H9 (cell line): ENCODE results near the gene BAIAP2. TPM values are rescaled to one million over a fixed set of nuclear protein-coding genes. Genes with fewer than 3 reads are reported as not detected.

Experiments used
- DNase-seq: peaks from one replicate; pipeline ENCODE4 v3.0.0-alpha.2; 2017
- H2AFZ ChIP-seq: one replicate; pipeline ENCODE4 v1.6.1; 2013; ENCODE audit warnings: mild to moderate bottlenecking, low read length, control low read depth, moderate library complexity
- H2AK5ac ChIP-seq: 2 replicates; pipeline ENCODE4 v1.6.1; 2013; ENCODE audit warnings: low read length, control low read depth, mixed read lengths; ENCODE audit not compliant: insufficient read length
- H2BK120ac ChIP-seq: one replicate; pipeline ENCODE4 v1.6.1; 2013; ENCODE audit warnings: low read depth, mild to moderate bottlenecking, low read length, control low read depth, inconsistent platforms; ENCODE audit not compliant: poor library complexity, severe bottlenecking
- H2BK12ac ChIP-seq: 2 replicates; pipeline ENCODE4 v1.6.1; 2013; ENCODE audit warnings: low read length, control low read depth, mixed read lengths, low read depth; ENCODE audit not compliant: insufficient read length
- H2BK15ac ChIP-seq: 2 replicates; pipeline ENCODE4 v1.6.1; 2013; ENCODE audit warnings: low read depth, low read length, control low read depth
- H2BK20ac ChIP-seq: one replicate; pipeline ENCODE4 v1.6.1; 2013; ENCODE audit warnings: low read depth, mild to moderate bottlenecking, low read length, control low read depth, inconsistent platforms; ENCODE audit not compliant: poor library complexity, severe bottlenecking
- H2BK5ac ChIP-seq: 2 replicates; pipeline ENCODE4 v1.6.1; 2013; ENCODE audit warnings: low read length, control low read depth, mixed read lengths; ENCODE audit not compliant: insufficient read length
- H3K14ac ChIP-seq: 2 replicates; pipeline ENCODE4 v1.6.1; 2013; ENCODE audit warnings: low read length, control low read depth; ENCODE audit not compliant: insufficient read depth
- H3K18ac ChIP-seq: 2 replicates; pipeline ENCODE4 v1.6.1; 2013; ENCODE audit warnings: low read depth, mild to moderate bottlenecking, mixed read lengths, low read length, control low read depth; ENCODE audit not compliant: insufficient read length
- H3K23ac ChIP-seq: 2 replicates; pipeline ENCODE4 v1.6.1; 2013; ENCODE audit warnings: low read length, control low read depth, mixed read lengths, low read depth; ENCODE audit not compliant: insufficient read length
- H3K23me2 ChIP-seq: 2 replicates; pipeline ENCODE4 v1.6.1; 2013; ENCODE audit warnings: low read depth, mild to moderate bottlenecking, mixed read lengths, low read length, control low read depth; ENCODE audit not compliant: insufficient read length, poor library complexity, severe bottlenecking
- H3K27ac ChIP-seq: 2 replicates; pipeline ENCODE4 v1.5.1; 2013; ENCODE audit warnings: low read length, control low read depth, mixed read lengths, low read depth; ENCODE audit not compliant: insufficient read length
- H3K27me3 ChIP-seq: 2 replicates; pipeline ENCODE4 v1.6.1; 2013; ENCODE audit warnings: low read length, control low read depth, inconsistent platforms; ENCODE audit not compliant: insufficient read depth
- H3K4ac ChIP-seq: 2 replicates; pipeline ENCODE4 v1.6.1; 2013; ENCODE audit warnings: low read depth, mild to moderate bottlenecking, control low read depth, inconsistent platforms, low read length, moderate library complexity
- H3K4me1 ChIP-seq: 2 replicates; pipeline ENCODE4 v1.6.1; 2013; ENCODE audit warnings: low read length, control low read depth, inconsistent platforms; ENCODE audit not compliant: insufficient read depth
- H3K4me2 ChIP-seq: 2 replicates; pipeline ENCODE4 v1.6.1; 2013; ENCODE audit warnings: low read length, control low read depth, mixed read lengths; ENCODE audit not compliant: insufficient read length, insufficient read depth
- H3K56ac ChIP-seq: 2 replicates; pipeline ENCODE4 v1.6.1; 2013; ENCODE audit warnings: low read depth, mild to moderate bottlenecking, mixed read lengths, low read length, control low read depth; ENCODE audit not compliant: insufficient read length
- H3K79me1 ChIP-seq: 2 replicates; pipeline ENCODE4 v1.6.1; 2013; ENCODE audit warnings: low read depth, mild to moderate bottlenecking, moderate library complexity, low read length, control low read depth, inconsistent platforms; ENCODE audit not compliant: insufficient read depth, poor library complexity, severe bottlenecking
- H3K79me2 ChIP-seq: 2 replicates; pipeline ENCODE4 v1.6.1; 2013; ENCODE audit warnings: low read length, control low read depth, inconsistent platforms; ENCODE audit not compliant: insufficient read depth
- H3K9ac ChIP-seq: 2 replicates; pipeline ENCODE4 v1.6.1; 2013; ENCODE audit warnings: low read length, control low read depth, mixed read lengths; ENCODE audit not compliant: insufficient read length; ENCODE audit errors: extremely low read depth
- H3K9me3 ChIP-seq: one replicate; pipeline ENCODE4 v1.6.1; 2013; ENCODE audit warnings: low read depth, low read length, inconsistent platforms; ENCODE audit not compliant: control insufficient read depth
- H3T11ph ChIP-seq: one replicate; pipeline ENCODE4 v1.6.1; 2013; ENCODE audit warnings: mild to moderate bottlenecking, low read length, control low read depth, inconsistent platforms
- H4K20me1 ChIP-seq: one replicate; pipeline ENCODE4 v1.6.1; 2013; ENCODE audit not compliant: control insufficient read depth, insufficient read length, insufficient read depth
- H4K5ac ChIP-seq: 2 replicates; pipeline ENCODE4 v1.6.1; 2013; ENCODE audit warnings: low read depth, mild to moderate bottlenecking, mixed read lengths, low read length, control low read depth; ENCODE audit not compliant: insufficient read length
- H4K8ac ChIP-seq: replicated peaks from 2 replicates; pipeline ENCODE4 v1.6.1; 2013; ENCODE audit warnings: low read length, control low read depth, mixed read lengths, low read depth; ENCODE audit not compliant: insufficient read length
- H4K91ac ChIP-seq: 2 replicates; pipeline ENCODE4 v1.6.1; 2013; ENCODE audit warnings: low read depth, mild to moderate bottlenecking, moderate library complexity, mixed read lengths, low read length, control low read depth; ENCODE audit not compliant: insufficient read length
- H3K27ac Mint-ChIP-seq, 3 experiments: 2 replicates in 2 of 3; 3 replicates in 1 of 3; pipeline ENCODE4 v1.8.0; 2020 to 2021; ENCODE audit warnings: mixed read lengths in 3 of 3, mild to moderate bottlenecking in 1 of 3, moderate library complexity in 1 of 3
- H3K27me3 Mint-ChIP-seq: 2 replicates; pipeline ENCODE4 v1.8.0; 2021; ENCODE audit warnings: low read depth, mild to moderate bottlenecking, moderate library complexity, mixed read lengths
- H3K36me3 Mint-ChIP-seq, 3 experiments: 2 replicates in 2 of 3; 3 replicates in 1 of 3; pipeline ENCODE4 v1.8.0; 2020 to 2021; ENCODE audit warnings: low read depth in 3 of 3, mixed read lengths in 3 of 3; ENCODE audit not compliant: insufficient read depth in 1 of 3
- H3K4me1 Mint-ChIP-seq, 2 experiments: 2 replicates each; pipeline ENCODE4 v1.8.0; 2020; ENCODE audit warnings: mixed read lengths in 2 of 2
- H3K4me3 Mint-ChIP-seq, 2 experiments: 2 replicates in 1 of 2; 3 replicates in 1 of 2; pipeline ENCODE4 v1.8.0; 2020 to 2021; ENCODE audit warnings: mild to moderate bottlenecking in 2 of 2, mixed read lengths in 2 of 2, moderate library complexity in 1 of 2
- H3K9me3 Mint-ChIP-seq, 2 experiments: 2 replicates in 1 of 2; 3 replicates in 1 of 2; pipeline ENCODE4 v1.8.0; 2020; ENCODE audit warnings: mild to moderate bottlenecking in 2 of 2, mixed read lengths in 2 of 2, moderate library complexity in 1 of 2
- WGBS: extraction: QIAGEN DNeasy Blood & Tissue Kit; methylation state at CpG from one replicate; pipeline ENCODE4 v1.1.7; 2013; ENCODE audit warnings: missing lambda C conversion rate, low lambda C conversion rate, mixed read lengths; ENCODE audit not compliant: insufficient read length; ENCODE audit errors: extremely low coverage; 5-methylcytosine and 5-hydroxymethylcytosine counted together
- total RNA-seq: library from RNA; stranded (reverse); gene quantifications from 2 replicates; pipeline ENCODE4 v1.2.1, GENCODE V29; 2021
- TF ChIP-seq, protein P1 (sequence below): fragments of 200-600 bp; sonication (generic); conservative IDR thresholded peaks from 3 replicates; pipeline ENCODE4 v1.8.0; 2021; ENCODE audit warnings: antibody characterized with exemption, mild to moderate bottlenecking

BAIAP2 gene
- total RNA-seq, 1 experiment from 2014 or later: 27.8 TPM

DNA sequence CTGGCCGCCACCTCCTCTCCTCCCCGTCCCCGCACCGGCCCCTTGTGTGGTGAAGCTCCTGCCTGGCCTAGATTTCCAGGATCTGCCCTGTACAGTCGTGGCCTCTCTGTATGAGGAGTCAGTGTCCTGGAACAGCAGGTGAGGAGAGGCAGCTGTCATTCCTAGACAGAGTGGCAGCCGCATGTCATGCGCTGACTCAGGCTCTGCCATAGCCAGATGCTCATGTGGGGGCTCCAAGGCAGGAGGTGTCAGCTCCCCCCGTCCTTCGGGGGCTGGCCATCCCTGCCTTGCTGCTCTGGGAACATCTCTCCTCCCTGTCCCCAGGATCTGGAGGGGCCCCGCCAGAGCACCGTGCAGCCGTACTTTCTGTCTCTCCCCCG, 60.4 kb downstream of the BAIAP2 start:
- Histone ChIP-seq H3K23ac (no peak overlapping the region), H3K9ac (no peak overlapping the region), H3K56ac (no peak overlapping the region), H3K27ac (no peak overlapping the region), H4K5ac (no peak overlapping the region), H2BK15ac (no peak overlapping the region), H3K4me2 (no peak overlapping the region), H2BK20ac (no peak overlapping the region), H3K4ac (no peak overlapping the region), H4K8ac (no peak overlapping the region), H3T11ph (no peak overlapping the region), H2AFZ (no peak overlapping the region), H3K27me3 (no peaks in the 10 kb centered on the region), H3K9me3 (no peaks in the 10 kb centered on the region), H3K79me2 (no peaks in the 10 kb centered on the region), H4K20me1 (no peaks in the 10 kb centered on the region), H2AK5ac (no peak overlapping the region), H2BK12ac (no peak overlapping the region), H3K18ac (peak overlapping the region; percentile 38), H3K14ac (peak overlapping the region; percentile 15; the same call in 1 of the 2 replicates), H2BK120ac (no peak overlapping the region), H4K91ac (no peak overlapping the region), H2BK5ac (no peak overlapping the region), H3K79me1 (no peaks in the 10 kb centered on the region), H3K23me2 (no peaks in the 10 kb centered on the region), H3K4me1 (no peaks in the 10 kb centered on the region; the same call in 1 of the 2 replicates)
- Mint-ChIP-seq H3K4me3 (no peak overlapping the region), H3K27me3 (peaks cover 3% of the 10 kb centered on the region; the same call in 1 of the 2 replicates), H3K36me3 (no peaks in the 10 kb centered on the region; a peak in 1 of 7 replicates), H3K27ac (peak overlapping the region in 1 of 3 experiments; percentile 94; a peak in 3 of 7 replicates), H3K4me1 (peaks cover 32 to 42% of the 10 kb centered on the region in 2 experiments), H3K9me3 (no peaks in the 10 kb centered on the region; a peak in 1 of 5 replicates)
- no peak for DNase-seq
- WGBS: no CpG with 5 or more reads among the region's 13 CpGs
- TF ChIP-seq, protein P1, sequence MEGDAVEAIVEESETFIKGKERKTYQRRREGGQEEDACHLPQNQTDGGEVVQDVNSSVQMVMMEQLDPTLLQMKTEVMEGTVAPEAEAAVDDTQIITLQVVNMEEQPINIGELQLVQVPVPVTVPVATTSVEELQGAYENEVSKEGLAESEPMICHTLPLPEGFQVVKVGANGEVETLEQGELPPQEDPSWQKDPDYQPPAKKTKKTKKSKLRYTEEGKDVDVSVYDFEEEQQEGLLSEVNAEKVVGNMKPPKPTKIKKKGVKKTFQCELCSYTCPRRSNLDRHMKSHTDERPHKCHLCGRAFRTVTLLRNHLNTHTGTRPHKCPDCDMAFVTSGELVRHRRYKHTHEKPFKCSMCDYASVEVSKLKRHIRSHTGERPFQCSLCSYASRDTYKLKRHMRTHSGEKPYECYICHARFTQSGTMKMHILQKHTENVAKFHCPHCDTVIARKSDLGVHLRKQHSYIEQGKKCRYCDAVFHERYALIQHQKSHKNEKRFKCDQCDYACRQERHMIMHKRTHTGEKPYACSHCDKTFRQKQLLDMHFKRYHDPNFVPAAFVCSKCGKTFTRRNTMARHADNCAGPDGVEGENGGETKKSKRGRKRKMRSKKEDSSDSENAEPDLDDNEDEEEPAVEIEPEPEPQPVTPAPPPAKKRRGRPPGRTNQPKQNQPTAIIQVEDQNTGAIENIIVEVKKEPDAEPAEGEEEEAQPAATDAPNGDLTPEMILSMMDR: no peak
